K562 (cell line): Measurements from ENCODE around the gene MRFAP1. TPM values are rescaled to one million over a fixed set of nuclear protein-coding genes. Genes with fewer than 3 reads are reported as not detected.

Source experiments
- ARID3A ChIP-seq: IDR thresholded peaks from 2 replicates; pipeline ENCODE4 v1.6.1; 2012; ENCODE audit warnings: low read depth, low read length, improper control_type of control experiment, borderline replicate concordance
- CBX5 ChIP-seq: IDR thresholded peaks from 2 replicates; pipeline ENCODE4 v1.6.1; 2014; ENCODE audit warnings: low read depth, borderline replicate concordance
- CSDE1 ChIP-seq, 2 experiments: fragments of 450-650 bp; IDR thresholded peaks; 2 replicates each; pipeline ENCODE4 v1.6.1; 2016; ENCODE audit warnings: mild to moderate bottlenecking in 1 of 2
- DPF2 ChIP-seq: fragments of 450-650 bp; IDR thresholded peaks from 2 replicates; pipeline ENCODE4 v1.6.1; 2016
- HCFC1 ChIP-seq: IDR thresholded peaks from 2 replicates; pipeline ENCODE4 v1.6.1; 2012; ENCODE audit warnings: low read depth, low read length, improper control_type of control experiment
- HIVEP1 ChIP-seq: fragments of 250-450 bp; sonication (Bioruptor Pico); IDR thresholded peaks from 2 replicates; pipeline ENCODE4 v1.4.0; 2020; ENCODE audit warnings: mild to moderate bottlenecking
- HMG20A ChIP-seq: fragments of 450-650 bp; formaldehyde crosslinking; conservative IDR thresholded peaks from 2 replicates; pipeline ENCODE4 v1.4.0; 2020; ENCODE audit warnings: mild to moderate bottlenecking, mixed read lengths
- HNRNPH1 ChIP-seq: fragments of 200-400 bp; formaldehyde crosslinking; optimal IDR thresholded peaks from 2 replicates; pipeline ENCODE3; 2017; ENCODE audit warnings: low read depth, mild to moderate bottlenecking, low read length, moderate library complexity
- MAFG ChIP-seq: fragments of 450-650 bp; conservative IDR thresholded peaks from 2 replicates; pipeline ENCODE4 v1.6.1; 2016; ENCODE audit warnings: missing genetic modification characterization, missing compliant biosample characterization
- PTRF ChIP-seq: fragments of 450-650 bp; IDR thresholded peaks from 2 replicates; pipeline ENCODE4 v1.6.1; 2016; ENCODE audit warnings: mild to moderate bottlenecking, missing genetic modification characterization, missing compliant biosample characterization
- SIRT6 ChIP-seq: IDR thresholded peaks from one replicate; pipeline ENCODE4 v1.6.1; 2012; ENCODE audit warnings: low read depth, mild to moderate bottlenecking, control low read depth, inconsistent platforms, low read length, moderate library complexity
- ZBED1 ChIP-seq: IDR thresholded peaks from 2 replicates; pipeline ENCODE4 v1.6.1; 2014
- ZFP30 ChIP-seq: fragments of 250-450 bp; sonication (Bioruptor Pico); IDR thresholded peaks from 2 replicates; pipeline ENCODE4 v1.8.0; 2022; ENCODE audit warnings: moderate library complexity, mild to moderate bottlenecking, inconsistent platforms, borderline replicate concordance
- ZNF133 ChIP-seq: fragments of 250-450 bp; sonication (Bioruptor Pico); IDR thresholded peaks from 2 replicates; pipeline ENCODE4 v1.4.0; 2020; ENCODE audit warnings: mild to moderate bottlenecking
- ZNF143 ChIP-seq: sonication (generic); formaldehyde crosslinking; IDR thresholded peaks from 2 replicates; pipeline ENCODE4 v1.9.0; 2022; ENCODE audit warnings: mild to moderate bottlenecking, missing genetic modification reagents
- ZNF282 ChIP-seq: sonication (generic); formaldehyde crosslinking; IDR thresholded peaks from 2 replicates; pipeline ENCODE4 v1.8.1; 2023; ENCODE audit warnings: missing genetic modification reagents
- ZNF764 ChIP-seq: fragments of 250-450 bp; sonication (Bioruptor Pico); IDR thresholded peaks from 2 replicates; pipeline ENCODE4 v1.4.0; 2020; ENCODE audit warnings: low read depth, mild to moderate bottlenecking, moderate library complexity
- polyA plus RNA-seq, 8 experiments: library from polyadenylated mRNA; depleted of rRNA in 4 of 8; stranded (reverse) in 5 of 8; unstranded in 3 of 8; fragments of >200 nt; fragmentation: Nextera tagmentation in 2 of 8; fragmentation: Illumina TruSeq in 1 of 8; extraction: Ambion mirVana in 2 of 8; extraction: Trizol in 1 of 8; gene quantifications; 2 replicates each; pipeline versions ENCODE4 v1.2.1 to v1.2.3, GENCODE V29; 2011 to 2014; ENCODE audit warnings: inconsistent platforms in 1 of 8, missing spikeins in 1 of 8
- total RNA-seq, 7 experiments: library from RNA; depleted of rRNA in 6 of 7; stranded (reverse); fragments of >200 nt in 6 of 7; fragmentation: Illumina TruSeq in 2 of 7; extraction: Trizol in 2 of 7; gene quantifications; 2 replicates each; pipeline versions ENCODE4 v1.2.1 to v1.2.3, GENCODE V29; 2011 to 2021; ENCODE audit warnings: low replicate concordance in 1 of 7
- TF ChIP-seq, protein P1 (sequence below): sonication (generic); formaldehyde crosslinking; IDR thresholded peaks from 2 replicates; pipeline ENCODE4 v1.8.0; 2022; ENCODE audit warnings: missing genetic modification reagents, mild to moderate bottlenecking, borderline replicate concordance
- TF ChIP-seq, protein P2 (sequence below): fragments of 450-650 bp; IDR thresholded peaks from 2 replicates; pipeline ENCODE4 v1.6.1; 2016; ENCODE audit warnings: missing biosample characterization, missing genetic modification characterization
- TF ChIP-seq, protein P3 (sequence below), 2 experiments: fragments of 200-800 bp in 1 of 2; sonication (Bioruptor generic) in 1 of 2; sonication (generic) in 1 of 2; formaldehyde crosslinking in 1 of 2; IDR thresholded peaks in 1 of 2; conservative IDR thresholded peaks in 1 of 2; 2 replicates each; pipeline versions ENCODE4 v1.5.0 to v1.6.1; 2016 to 2020; ENCODE audit warnings: missing compliant biosample characterization in 1 of 2, missing genetic modification characterization in 1 of 2, missing genetic modification reagents in 1 of 2

MRFAP1 gene
- total and polyA plus RNA-seq, 9 of the 15 experiments (the other 6 are each of a cell fraction or from before 2014, with no cell fraction given): 46.0 to 270 (median 151) TPM

DNA sequence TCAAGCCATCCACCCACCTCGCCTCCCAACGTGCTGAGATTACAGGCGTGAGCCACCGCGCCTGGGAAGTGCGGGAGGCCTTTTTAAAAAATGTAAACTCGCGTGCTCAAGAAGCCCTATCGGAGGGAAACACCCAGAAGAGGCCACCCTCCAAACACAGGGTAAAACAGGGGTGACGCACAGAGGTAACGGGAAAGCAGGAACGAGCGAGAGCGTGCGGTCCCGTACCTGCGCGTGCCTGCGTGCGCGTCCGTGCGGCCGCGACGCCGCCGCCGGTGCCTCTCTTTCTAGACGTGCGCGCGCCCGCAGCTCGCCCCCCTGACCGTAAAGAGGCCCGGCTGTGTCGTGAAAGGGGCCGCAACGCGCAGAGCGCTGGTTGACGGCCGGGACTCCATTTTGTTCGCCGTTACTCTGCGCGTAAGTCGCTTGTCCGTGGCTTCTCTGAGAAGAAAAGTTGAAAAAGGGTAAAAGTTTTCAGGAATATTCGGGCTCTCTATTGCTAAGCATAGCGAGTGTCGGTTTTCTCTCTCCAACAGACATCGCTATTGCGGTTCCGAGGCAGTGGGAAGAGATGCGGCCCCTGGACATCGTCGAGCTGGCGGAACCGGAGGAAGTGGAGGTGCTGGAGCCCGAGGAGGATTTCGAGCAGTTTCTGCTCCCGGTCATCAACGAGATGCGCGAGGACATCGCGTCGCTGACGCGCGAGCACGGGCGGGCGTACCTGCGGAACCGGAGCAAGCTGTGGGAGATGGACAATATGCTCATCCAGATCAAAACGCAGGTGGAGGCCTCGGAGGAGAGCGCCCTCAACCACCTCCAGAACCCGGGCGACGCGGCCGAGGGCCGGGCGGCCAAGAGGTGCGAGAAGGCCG lies at the start of gene MRFAP1 (continued):
- TF ChIP-seq, protein P1, sequence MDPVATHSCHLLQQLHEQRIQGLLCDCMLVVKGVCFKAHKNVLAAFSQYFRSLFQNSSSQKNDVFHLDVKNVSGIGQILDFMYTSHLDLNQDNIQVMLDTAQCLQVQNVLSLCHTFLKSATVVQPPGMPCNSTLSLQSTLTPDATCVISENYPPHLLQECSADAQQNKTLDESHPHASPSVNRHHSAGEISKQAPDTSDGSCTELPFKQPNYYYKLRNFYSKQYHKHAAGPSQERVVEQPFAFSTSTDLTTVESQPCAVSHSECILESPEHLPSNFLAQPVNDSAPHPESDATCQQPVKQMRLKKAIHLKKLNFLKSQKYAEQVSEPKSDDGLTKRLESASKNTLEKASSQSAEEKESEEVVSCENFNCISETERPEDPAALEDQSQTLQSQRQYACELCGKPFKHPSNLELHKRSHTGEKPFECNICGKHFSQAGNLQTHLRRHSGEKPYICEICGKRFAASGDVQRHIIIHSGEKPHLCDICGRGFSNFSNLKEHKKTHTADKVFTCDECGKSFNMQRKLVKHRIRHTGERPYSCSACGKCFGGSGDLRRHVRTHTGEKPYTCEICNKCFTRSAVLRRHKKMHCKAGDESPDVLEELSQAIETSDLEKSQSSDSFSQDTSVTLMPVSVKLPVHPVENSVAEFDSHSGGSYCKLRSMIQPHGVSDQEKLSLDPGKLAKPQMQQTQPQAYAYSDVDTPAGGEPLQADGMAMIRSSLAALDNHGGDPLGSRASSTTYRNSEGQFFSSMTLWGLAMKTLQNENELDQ (CRISPR knock-in tag): no peak
- no peak for TF ChIP-seq CSDE1 (IDR thresholded peaks at IDR 0.05)
- no peak for TF ChIP-seq ZNF282 (CRISPR knock-in tag)
- TF ChIP-seq HCFC1: peak; percentile 75
- no peak for TF ChIP-seq HMG20A (CRISPR knock-in tag)
- TF ChIP-seq CBX5: no peak
- no peak for TF ChIP-seq ZNF143
- peak; percentile 46; the same call in 1 of the 2 replicates for TF ChIP-seq DPF2
- no peak for TF ChIP-seq ZNF764 (CRISPR knock-in tag)
- TF ChIP-seq ARID3A: no peak
- TF ChIP-seq HNRNPH1: no peak
- TF ChIP-seq, protein P2, sequence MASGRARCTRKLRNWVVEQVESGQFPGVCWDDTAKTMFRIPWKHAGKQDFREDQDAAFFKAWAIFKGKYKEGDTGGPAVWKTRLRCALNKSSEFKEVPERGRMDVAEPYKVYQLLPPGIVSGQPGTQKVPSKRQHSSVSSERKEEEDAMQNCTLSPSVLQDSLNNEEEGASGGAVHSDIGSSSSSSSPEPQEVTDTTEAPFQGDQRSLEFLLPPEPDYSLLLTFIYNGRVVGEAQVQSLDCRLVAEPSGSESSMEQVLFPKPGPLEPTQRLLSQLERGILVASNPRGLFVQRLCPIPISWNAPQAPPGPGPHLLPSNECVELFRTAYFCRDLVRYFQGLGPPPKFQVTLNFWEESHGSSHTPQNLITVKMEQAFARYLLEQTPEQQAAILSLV (tag): no peak
- no peak for TF ChIP-seq SIRT6
- no peak for TF ChIP-seq ZFP30 (CRISPR knock-in tag)
- no peak for TF ChIP-seq PTRF (tag)
- TF ChIP-seq ZBED1: no peak
- TF ChIP-seq HIVEP1 (CRISPR knock-in tag): no peak
- TF ChIP-seq MAFG (tag): no peak
- no peak for TF ChIP-seq ZNF133
- TF ChIP-seq, protein P3, sequence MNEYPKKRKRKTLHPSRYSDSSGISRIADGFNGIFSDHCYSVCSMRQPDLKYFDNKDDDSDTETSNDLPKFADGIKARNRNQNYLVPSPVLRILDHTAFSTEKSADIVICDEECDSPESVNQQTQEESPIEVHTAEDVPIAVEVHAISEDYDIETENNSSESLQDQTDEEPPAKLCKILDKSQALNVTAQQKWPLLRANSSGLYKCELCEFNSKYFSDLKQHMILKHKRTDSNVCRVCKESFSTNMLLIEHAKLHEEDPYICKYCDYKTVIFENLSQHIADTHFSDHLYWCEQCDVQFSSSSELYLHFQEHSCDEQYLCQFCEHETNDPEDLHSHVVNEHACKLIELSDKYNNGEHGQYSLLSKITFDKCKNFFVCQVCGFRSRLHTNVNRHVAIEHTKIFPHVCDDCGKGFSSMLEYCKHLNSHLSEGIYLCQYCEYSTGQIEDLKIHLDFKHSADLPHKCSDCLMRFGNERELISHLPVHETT (CRISPR knock-in tag; conservative IDR thresholded peaks at IDR 0.05 in 1 of 2, IDR thresholded peaks at IDR 0.05 in 1 of 2): peak in 1 of 2 experiments; percentile 88; a peak in 2 of 4 replicates
